NCI-H1694 (cell line): Measurements from ENCODE around the gene COL18A1.

Experiments
- DNase-seq: peaks from one replicate; lab custom pipeline; 2025; lab: John Stamatoyannopoulos, UW

Gene COL18A1

DNA sequence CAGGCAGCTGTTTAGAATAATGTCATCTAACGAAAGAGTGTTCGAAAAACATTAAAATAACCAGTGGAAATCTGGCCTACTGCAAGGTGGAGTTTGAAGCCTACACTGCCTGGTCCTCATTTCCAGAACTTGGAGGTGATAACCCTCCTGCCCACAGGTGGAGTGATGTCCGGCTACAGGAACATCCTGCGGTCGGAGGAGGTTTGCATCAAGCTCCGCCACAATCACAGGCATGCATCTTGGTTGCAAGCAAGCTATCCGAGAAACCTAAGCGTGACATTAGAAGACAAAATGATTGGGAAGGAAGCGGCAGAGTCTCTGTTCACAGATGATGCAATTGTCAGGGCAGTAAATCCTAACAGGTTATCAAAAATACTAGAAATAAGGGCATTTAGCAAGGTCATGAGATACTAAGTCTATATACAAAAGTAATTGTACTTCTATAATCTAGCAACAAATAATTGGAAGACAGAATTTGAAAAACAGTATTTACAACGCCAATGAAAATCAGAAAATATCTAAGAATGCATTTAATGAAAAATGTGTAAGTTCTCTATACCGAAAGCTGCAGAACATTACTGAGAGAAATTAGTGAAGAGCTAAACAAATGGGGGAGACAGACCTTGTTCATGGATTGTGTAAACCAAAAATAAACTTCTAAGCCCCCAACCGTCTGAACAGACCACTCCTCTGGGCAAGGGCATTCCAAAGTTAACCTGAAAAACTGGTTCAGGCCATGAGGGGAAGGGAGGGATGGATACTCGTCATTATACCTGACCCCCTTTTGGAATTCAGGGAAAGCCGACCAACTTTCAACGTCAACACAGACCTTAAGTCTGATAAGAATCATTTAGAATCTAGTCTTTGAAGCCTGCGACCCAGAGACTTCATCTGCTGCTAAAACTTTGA lies 141.9 kb downstream of the COL18A1 start:
- DNase-seq = no peak

DNA sequence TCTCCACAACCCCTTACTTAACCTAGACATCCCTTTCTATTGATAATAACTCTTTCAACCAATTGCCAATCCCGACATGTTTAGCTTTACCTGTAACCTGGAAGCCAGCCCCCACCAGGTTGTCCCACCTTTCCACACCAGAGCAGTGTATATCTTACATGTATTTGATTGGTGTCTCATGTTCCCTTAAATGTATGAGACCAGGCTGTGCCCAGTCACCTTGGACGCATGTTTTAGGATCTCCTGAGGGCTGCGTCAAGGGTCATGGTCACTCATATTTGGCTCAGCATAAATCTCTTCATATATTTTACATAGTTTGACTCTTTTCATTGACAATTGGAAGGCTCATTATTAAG lies 142.6 kb downstream of the COL18A1 start:
- DNase-seq = no peak

- DNase-seq = no peak
Observed at GRCh38 chr21:45548711-45549491, 143.9 kb downstream of the COL18A1 start.

DNA sequence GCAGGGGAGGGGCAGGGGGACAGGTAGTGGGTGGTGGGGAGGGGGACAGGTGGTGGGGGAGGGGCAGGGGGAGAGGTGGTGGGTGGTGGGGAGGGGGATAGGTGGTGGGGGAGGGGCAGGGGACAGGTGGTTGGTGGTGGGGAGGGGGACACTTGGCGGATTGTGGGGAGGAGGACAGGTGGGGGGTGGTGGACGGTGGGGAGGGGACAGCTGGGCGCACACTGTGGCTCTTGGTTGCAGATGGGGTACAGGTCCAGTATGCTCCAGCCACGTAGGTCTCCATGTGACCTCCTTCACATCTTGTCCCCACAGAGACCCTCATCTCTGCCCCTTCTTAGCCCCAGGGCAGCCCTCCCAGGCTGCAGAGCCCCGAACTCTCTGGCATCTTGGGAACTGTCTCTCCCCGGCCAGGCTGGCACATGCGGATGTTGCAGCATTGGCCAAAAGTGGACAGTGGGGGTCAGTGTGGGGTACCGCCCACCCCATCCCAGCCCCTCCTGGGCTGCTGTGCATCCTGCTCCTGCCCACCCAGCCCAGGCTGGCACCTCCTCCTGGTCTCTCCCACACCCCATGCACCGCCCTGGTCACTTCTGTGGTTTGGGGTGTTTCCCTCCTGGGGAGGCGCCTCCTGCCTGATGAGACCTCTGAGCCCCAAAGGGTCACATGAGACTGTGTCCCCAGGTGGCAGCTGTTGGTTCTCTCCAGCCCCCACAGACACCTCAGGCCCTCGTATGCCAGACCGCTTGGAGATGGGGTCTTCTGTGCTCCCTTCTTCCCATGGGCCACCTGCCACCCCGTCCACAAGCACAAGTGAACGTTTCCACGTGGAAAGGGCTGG lies 144.9 kb downstream of the COL18A1 start:
- DNase-seq = no peak

GRCh38 chr21:45550522-45551210 lies 145.7 kb downstream of the COL18A1 start:
- DNase-seq = no peak

- DNase-seq = no peak
Observed at GRCh38 chr21:45551316-45551715, 146.4 kb downstream of the COL18A1 start.

DNA sequence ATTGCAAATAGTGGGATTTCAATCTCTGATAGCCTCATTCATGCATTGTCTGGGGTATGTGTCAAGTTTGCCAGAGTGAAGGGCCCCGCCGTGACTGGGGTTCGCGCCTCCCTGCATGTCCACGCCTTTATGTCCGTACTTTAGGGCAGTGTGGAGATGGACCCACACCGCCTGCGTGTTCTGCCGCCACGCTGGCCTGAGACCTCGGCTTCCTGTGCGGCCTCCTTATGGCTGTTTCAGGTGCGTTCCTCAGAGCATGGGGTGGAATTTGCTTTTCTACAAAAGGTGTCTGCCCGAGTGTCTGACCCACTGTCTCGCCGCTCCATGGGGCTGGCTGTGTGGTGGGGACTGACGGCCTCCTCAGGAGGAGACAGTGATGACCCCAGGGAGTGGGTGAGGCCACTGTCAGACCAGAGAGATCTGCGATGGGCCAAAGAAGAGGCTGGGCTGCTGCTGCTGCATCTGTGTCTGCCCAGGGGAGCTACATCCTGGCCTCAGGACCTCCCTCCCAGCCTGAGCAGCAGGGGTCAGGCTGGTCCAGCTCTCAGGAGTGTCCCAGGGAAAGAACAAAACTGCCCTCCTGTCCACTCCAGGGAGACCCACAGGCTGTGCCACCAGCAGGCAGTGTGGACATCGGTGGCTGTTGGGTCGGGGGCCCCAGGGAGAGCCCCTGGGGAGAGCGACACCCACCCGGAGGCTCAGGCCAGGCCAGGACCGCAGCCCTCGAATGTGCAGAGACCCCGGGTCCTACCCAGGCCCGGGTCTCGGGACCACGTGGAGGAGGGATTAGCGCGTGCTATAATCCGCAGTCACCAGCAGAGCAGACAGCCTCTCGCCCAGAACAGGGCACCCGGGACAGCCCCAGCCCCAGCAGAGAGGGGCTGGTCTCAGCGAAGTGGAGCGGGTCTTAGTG lies 147.1 kb downstream of the COL18A1 start:
- DNase-seq = no peak

DNA sequence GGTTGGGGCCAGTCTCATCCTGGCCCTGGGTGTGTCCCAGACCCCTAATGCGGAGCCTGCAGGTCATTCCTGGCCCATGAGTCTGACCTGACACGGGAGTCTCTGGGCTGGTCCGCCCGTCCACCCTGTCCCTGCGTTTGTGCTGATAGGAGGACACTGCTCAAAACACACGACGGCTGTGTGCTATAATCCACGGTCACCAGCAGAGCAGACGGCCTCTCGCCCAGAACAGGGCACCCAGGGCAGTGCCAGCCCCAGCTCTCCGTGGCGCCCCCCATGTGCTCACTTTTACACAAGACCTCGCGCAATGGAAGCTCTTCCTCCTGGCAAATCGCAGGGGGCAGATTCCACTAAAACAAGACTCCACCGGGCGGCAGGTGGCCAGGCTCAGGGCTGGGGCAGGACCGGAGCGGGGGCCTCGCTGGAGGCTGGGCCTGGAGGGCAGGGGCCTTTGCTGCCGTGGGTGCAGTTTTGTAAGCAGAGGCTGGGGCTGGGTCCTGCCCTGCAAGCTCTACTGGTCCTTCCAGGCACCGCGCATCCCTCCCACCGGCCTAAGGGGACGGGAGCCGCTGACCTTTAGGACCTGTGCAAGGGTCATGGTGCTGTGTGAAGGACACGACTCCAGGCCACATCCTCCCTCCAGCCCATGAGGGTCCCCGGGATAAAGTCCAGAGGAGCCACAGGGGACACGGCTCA lies 147.9 kb downstream of the COL18A1 start:
- DNase-seq = no peak

- no peak for DNase-seq
Observed at GRCh38 chr21:45554477-45555175, 149.7 kb downstream of the COL18A1 start.

DNA sequence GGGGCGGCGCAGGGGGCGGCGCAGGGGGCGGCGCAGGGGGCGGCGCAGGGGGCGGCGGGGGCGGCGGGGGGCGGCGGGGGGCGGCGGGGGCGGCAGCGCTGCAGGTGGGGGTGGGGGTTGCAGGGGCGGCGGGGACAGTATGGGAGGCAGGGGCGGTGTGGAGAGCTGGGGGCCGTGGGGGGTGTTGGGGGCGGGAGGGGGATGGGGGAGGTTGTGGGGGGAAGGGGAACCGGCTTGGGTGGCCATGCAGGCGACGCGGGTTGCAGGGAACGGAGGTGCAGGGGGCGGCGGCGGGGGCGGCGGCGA lies 150.2 kb downstream of the COL18A1 start:
- no peak for DNase-seq

- DNase-seq = no peak
Observed at GRCh38 chr21:45555557-45556301, 150.8 kb downstream of the COL18A1 start.

DNA sequence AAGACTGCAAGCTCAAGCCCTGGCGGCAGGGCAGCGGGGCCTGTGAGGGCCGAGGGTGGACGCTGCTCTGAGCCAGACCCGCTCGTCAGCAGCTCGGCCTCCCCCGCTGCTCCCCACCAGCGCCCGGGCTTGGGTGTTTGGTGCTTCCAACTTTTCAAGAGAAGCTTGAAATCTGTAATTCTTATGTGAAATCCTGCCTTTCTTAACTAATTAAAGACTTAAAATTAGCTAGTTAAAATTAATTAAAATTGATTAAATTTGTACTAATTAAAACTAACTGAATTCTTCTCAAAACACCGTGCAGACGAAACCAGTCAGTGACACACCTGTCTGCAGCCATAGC lies 151.3 kb downstream of the COL18A1 start:
- no peak for DNase-seq

DNA sequence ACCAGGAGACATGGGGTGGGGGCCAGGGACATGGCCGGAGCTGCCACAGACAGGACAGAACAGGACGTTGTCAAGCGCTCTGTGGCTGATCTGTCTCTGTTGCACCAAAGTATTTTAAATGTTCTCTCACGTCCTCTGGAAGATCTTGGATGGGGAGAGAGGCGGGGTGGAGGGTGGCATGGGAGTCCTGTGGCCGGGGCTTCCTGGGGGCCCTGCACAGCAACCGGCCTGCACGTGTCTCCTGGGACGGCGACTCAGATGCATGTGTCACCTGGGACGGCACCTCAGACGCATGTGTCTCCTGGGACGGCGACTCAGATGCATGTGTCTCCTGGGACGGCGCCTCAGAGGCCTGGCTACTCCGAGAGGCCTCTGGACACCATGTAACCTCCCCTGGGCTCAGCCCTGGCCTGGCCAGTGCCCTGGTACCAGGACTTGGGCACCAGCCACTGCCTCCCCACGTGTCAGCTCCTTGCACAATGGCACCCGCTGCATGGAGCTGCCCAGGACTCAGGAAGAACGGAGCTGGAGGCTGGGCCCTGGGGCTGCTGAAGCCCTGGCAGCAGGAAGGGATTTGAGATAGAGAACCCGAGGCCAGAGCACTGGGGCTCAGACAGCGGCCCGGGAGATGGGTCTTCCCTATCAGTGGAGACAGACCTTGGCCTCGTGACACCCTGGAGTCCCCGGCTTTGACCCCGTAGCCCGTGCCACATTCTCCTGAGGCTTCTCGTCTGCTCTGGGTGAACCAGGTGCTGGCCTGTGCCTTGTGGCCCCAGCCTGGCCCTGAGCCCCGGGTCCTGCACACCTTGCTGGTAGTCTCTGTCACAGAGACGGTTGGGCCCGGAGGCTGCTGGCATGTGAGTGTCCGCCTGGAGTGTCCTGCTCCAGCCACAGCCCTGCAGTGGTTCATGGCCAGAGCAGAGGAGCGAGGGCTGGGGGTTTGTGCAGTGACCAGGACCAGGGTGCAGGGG lies 152.0 kb downstream of the COL18A1 start:
- DNase-seq = no peak

GRCh38 chr21:45557616-45558043 lies 152.7 kb downstream of the COL18A1 start:
- DNase-seq = no peak

DNA sequence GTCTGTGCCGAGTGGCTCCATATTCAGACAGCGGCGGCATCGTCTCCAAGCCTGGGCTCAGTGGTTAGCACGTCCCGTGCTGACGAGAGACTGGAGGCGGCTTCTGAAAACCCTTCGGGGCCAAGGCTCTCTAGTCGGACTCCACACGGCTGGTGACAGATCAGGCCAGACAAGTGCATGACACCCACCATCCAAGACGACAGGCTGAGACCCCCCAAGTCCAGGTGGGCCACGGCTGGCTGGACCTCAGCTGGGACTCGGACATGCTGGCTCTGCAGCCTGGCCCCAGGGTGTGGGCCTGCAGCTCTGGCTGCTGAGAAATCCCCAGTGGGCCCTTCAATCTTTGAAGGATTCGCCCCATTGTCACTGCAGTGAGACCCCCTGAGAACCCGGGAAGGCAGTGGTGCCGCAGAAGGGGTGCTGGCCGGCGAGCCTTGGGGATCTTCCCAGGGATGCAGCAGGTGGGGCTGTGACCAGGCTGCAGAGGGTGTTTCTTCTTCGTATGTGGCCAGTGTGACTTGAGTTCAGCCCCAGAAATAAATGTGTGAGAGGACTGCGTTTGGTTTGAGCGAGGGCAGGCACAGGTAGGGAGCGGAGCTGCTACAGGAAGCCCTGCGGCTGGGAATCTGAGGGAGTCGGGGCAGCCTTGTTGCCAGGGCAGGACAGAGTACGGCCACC lies 153.2 kb downstream of the COL18A1 start:
- DNase-seq = no peak

GRCh38 chr21:45559216-45560105 lies 154.5 kb downstream of the COL18A1 start:
- no peak for DNase-seq
